ENCODE measurements around the gene FEM1B. TPM values are rescaled to one million over a fixed set of nuclear protein-coding genes. Genes with fewer than 3 reads are reported as not detected.

The FEM1B gene
- total and polyA plus RNA-seq, 2 of the 8 experiments (the other 6 are each of a cell fraction or from before 2014, with no cell fraction given), result 36.1 to 83.8 TPM

GRCh38 chr15:68304589-68305337 is 27.2 kb downstream of the FEM1B start (continued):
- TF ChIP-seq SRF (IDR thresholded peaks at IDR 0.05; ENCODE audit: low read depth, low read length), result no peak
- no peak; a peak in 1 of 3 replicates for TF ChIP-seq POLR2A (IDR thresholded peaks at IDR 0.05; ENCODE audit: control extremely low read depth in 1 of 2, low read depth in 2 of 2, low read length in 2 of 2)
- no peak for TF ChIP-seq EGR1 (IDR thresholded peaks at IDR 0.05; ENCODE audit: borderline replicate concordance, low read depth, low read length)
- no peak for TF ChIP-seq BACH1 (IDR thresholded peaks at IDR 0.05; ENCODE audit: low read length)
- TF ChIP-seq CTBP2 (IDR thresholded peaks at IDR 0.05; ENCODE audit: borderline replicate concordance, insufficient read depth, insufficient read length, low read length), result no peak
- TF ChIP-seq TAF1 (IDR thresholded peaks at IDR 0.05; ENCODE audit: low read depth, low read length), result 0 out of 2 replicates have a peak, but pooled peaks have one; percentile 25
- no peak for TF ChIP-seq SP2 (IDR thresholded peaks at IDR 0.05; ENCODE audit: low read length)
- no peak for TF ChIP-seq EZH2 (IDR thresholded peaks at IDR 0.05; ENCODE audit: low read depth, low read length, severe bottlenecking)
- TF ChIP-seq CHD7 (IDR thresholded peaks at IDR 0.05; ENCODE audit: insufficient replicate concordance, low read length), result no peak
- TF ChIP-seq TEAD4 (IDR thresholded peaks at IDR 0.05; ENCODE audit: low read depth, low read length), result peak; percentile 77
- TF ChIP-seq SUZ12 (IDR thresholded peaks at IDR 0.05; ENCODE audit: low read length), result no peak

Measured in H1 (cell line).